ENCODE data around the gene MACROD2. TPM values are rescaled to one million over a fixed set of nuclear protein-coding genes. Genes with fewer than 3 reads are reported as not detected.

Gene MACROD2
- total RNA-seq, 1 donor from 2014 or later: 47.7 TPM

DNA sequence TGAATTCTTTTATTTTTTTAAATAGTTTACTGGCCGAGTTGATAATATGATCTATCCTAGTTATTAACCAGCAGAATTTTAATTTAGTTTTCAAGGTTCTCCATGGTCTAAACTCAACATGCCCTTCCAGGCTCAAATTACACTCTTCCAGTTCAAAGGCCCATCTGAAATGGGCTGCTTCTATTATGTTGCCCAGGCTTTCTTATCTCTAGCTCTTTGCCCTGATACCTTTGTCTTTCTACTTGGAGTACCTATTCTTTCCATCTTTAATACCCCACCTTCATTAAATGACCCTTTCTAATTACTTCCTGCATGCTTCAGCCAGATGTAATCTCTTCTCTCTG is 883.3 kb downstream of the MACROD2 start:
- DNase-seq (ENCODE audit: low spot score in 2 of 2) (no peak), FAIRE-seq (no peak)

GRCh38 chr20:14879020-14879697 is 883.8 kb downstream of the MACROD2 start:
- no peak for FAIRE-seq
- DNase-seq (ENCODE audit: low spot score in 2 of 2): no peak

GRCh38 chr20:14879839-14880238 is 884.5 kb downstream of the MACROD2 start:
- FAIRE-seq (no peak), DNase-seq (ENCODE audit: low spot score in 2 of 2) (no peak)

GRCh38 chr20:14881518-14881917 is 886.2 kb downstream of the MACROD2 start:
- FAIRE-seq (no peak), DNase-seq (ENCODE audit: low spot score in 2 of 2) (no peak)

DNA sequence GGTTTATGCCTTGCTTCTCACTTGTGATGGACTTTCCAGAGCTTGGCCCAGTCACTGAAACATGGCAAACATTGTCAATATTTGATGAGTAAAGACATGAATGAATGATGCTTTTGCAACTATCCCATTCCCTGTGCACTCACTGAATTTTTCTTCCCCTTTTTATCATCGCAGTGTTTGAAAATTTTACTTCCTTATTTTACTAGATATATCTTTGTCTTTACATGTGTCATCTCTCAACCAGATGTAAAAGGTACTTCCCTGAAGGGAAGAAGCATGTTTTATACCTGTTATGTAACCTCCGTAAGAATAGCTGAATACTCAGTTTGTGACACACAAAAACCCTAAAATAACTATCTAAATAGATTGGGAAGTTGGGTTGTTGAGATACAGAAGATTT is 886.8 kb downstream of the MACROD2 start:
- FAIRE-seq (no peak), DNase-seq (ENCODE audit: low spot score in 2 of 2) (no peak)

DNA sequence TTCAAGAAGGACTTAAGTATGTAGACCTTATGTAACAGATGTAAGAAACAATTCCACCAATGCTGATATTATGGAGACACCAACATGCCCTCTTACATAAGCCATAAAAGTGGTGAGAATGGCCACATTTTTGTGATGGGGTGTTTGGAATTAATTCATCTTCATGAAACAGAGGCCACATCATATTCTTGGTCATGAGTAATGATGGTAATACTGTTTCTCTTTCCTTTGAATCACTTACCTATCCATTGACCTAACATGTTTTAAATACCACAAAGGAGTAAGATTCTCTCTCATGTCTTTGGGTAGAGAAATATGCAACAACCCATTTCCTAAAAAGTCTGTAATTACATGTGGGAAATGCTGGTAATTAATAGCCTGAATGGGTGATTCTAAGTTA is 887.5 kb downstream of the MACROD2 start:
- no peak for DNase-seq (ENCODE audit: low spot score in 2 of 2)
- FAIRE-seq: no peak

- FAIRE-seq (no peak), DNase-seq (ENCODE audit: low spot score in 2 of 2) (no peak)
Observed at GRCh38 chr20:14883324-14883723, 888.0 kb downstream of the MACROD2 start.

GRCh38 chr20:14885661-14886060 is 890.3 kb downstream of the MACROD2 start:
- DNase-seq (ENCODE audit: low spot score in 2 of 2) (no peak), FAIRE-seq (no peak)

GRCh38 chr20:14888134-14888533 is 892.8 kb downstream of the MACROD2 start:
- no peak for DNase-seq (ENCODE audit: low spot score in 2 of 2)
- FAIRE-seq: no peak

GRCh38 chr20:14889496-14890255 is 894.4 kb downstream of the MACROD2 start:
- no peak for FAIRE-seq
- no peak for DNase-seq (ENCODE audit: low spot score in 2 of 2)

DNA sequence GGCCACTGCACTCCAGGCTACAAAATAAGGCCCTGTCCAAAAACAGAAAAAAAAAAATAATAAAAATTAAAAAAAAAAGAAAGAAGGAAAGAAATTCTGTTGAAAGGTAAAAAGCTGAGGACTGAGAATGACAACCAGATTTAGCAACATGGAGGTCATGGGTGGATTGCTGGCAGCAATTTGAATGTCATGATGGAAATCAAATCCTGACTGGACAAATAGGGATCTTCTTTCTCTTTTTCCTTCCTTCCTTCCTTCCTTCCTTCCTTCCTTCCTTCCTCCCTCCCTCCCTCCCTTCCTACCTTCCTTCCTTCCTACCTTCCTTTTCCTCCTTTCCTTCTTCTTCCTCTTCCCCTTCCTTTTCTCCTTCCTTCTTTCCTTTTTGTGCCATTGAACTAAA is 895.4 kb downstream of the MACROD2 start:
- DNase-seq (ENCODE audit: low spot score in 2 of 2) (no peak), FAIRE-seq (no peak)

- DNase-seq (ENCODE audit: low spot score in 2 of 2): no peak
- no peak for FAIRE-seq
Observed at GRCh38 chr20:14892782-14893181, 897.5 kb downstream of the MACROD2 start.

- DNase-seq (ENCODE audit: low spot score in 2 of 2) (no peak), FAIRE-seq (no peak)
Observed at GRCh38 chr20:14896569-14896968, 901.3 kb downstream of the MACROD2 start.

DNA sequence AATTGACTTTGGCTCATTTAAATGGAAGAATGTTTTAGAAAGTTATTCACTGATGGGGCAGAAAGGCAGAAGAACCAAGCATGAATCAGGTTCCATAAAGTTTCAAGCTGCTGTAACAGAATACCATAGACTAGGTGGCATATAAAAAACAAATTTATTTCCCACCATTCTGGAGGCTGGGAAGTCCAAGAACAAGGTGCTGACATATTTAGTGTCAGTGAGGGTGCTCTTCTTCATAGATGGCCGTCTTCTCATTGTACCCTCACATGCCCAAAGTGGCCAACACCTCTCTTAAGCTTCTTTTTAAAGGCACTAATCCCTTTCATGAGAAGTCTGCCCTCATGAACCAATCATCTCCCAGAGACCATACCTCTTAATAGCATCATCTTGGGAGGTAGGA is 902.3 kb downstream of the MACROD2 start:
- FAIRE-seq: no peak
- no peak for DNase-seq (ENCODE audit: low spot score in 2 of 2)

DNA sequence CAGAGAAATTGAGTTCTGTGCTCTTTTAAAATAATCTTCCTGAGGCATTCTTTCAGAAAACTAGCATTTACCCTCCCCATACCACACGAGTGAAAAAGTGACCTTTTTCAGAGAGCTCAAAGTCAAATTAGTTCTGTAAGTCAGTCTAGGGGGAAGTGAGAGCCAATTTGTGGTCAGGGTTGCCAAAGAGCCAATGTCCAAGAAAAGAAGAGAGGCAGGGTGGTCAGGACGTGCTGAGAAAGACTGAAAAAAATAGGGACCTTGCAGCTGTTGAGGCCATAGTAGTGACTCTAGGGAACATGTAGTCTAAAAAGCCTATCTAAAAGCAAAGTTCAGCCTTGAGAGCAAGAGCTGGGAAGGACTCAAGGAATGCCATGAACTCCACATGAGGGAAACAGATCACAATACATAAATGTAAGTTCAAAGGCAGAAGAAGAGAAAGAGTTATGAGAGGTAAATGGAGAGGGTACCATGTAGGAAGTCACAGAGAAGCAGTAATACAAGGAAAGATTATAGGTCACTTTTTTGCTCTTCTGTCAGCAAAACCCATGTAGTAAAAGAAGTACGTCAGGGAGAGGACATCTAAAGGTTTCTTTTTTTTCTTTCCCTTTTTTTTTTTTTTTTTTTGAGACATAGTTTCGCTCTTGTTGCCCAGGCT is 907.2 kb downstream of the MACROD2 start:
- no peak for DNase-seq (ENCODE audit: low spot score in 2 of 2)

GRCh38 chr20:14906908-14907434 is 911.7 kb downstream of the MACROD2 start:
- DNase-seq (ENCODE audit: low spot score in 2 of 2) (no peak), FAIRE-seq (no peak)

More for the DNA sequence above, 907.2 kb downstream of the MACROD2 start:
- FAIRE-seq: no peak

GRCh38 chr20:14910126-14910525 is 914.8 kb downstream of the MACROD2 start:
- DNase-seq (ENCODE audit: low spot score in 2 of 2) (no peak), FAIRE-seq (no peak)

GRCh38 chr20:14913896-14914620 is 918.7 kb downstream of the MACROD2 start:
- FAIRE-seq (no peak), DNase-seq (ENCODE audit: low spot score in 2 of 2) (no peak)

DNA sequence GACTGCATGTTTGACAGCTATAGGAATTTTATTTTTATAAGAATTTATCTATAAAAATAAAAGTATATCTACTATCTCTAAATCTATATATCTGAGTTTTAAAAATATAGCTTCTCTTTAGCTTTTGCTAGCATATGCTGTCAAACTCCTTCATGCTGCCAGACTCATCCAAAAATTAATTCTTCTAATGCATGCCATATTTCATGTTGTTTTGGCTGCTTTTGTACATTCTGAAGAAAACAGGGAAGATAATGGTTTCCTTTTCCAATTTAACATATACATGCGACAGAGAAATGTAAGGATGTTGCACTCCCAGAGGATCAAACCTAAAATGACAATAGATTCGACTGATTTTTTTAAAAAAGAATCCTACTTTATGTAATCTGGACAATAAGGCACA is 919.3 kb downstream of the MACROD2 start:
- FAIRE-seq (no peak), DNase-seq (ENCODE audit: low spot score in 2 of 2) (no peak)

- no peak for DNase-seq (ENCODE audit: low spot score in 2 of 2)
- FAIRE-seq: no peak
Observed at GRCh38 chr20:14915356-14915755, 920.0 kb downstream of the MACROD2 start.
